ENCODE data around the gene NFATC4.

Gene NFATC4

DNA sequence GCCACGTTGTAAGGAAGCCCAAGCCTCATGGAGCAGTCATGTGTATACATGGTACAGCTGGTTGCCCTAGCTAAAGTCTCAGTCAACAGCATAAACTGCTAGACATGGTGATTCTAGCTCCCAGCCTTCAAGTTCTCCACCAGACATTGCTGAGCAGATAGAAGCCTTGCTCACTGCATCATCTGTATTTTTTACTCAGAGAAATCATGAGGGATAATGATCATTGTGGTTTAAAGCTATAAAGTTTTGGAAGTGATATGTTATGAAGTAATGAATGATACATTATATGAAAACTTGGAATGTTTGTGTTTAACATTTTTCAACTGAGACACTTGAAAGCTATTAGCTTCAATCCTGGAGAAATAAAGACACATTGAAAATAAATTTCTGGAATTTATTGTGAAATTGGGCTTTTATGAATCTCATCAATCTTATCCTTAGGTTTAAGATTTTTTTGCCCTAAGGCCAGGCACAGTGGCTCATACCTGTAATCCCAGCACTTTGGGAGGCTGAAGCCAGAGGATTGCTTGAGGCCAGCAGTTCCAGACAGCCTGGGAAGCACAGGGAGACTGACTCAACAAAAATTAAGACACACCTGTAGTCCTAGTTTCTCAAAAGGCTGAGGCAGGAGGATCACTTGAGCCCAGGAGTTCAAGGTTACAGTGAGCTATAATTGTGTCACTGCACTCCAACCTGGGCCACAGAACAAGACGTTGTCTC lies 5.6 kb upstream of the NFATC4 start:
- DNase-seq, result no peak
- TF ChIP-seq CTCF (IDR thresholded peaks at IDR 0.05; ENCODE audit: low read depth, low read length), result no peak
- no peaks in the 10 kb centered on the region for H3K27me3 ChIP-seq (ENCODE audit: insufficient read depth, low read depth, severe bottlenecking)
- H3K4me3 ChIP-seq (ENCODE audit: low read depth, low read length), result no peak overlapping the region
- H3K9me3 ChIP-seq (ENCODE audit: severe bottlenecking), result no peaks in the 10 kb centered on the region
- no peak overlapping the region for H3K27ac ChIP-seq
- no peaks in the 10 kb centered on the region for H3K36me3 ChIP-seq

GRCh38 chr14:24363401-24363800 lies 4.6 kb upstream of the NFATC4 start:
- Histone ChIP-seq H3K27me3 (ENCODE audit: insufficient read depth, low read depth, severe bottlenecking) (no peaks in the 10 kb centered on the region), H3K9me3 (ENCODE audit: severe bottlenecking) (no peaks in the 10 kb centered on the region), H3K4me3 (ENCODE audit: low read depth, low read length) (no peak overlapping the region), H3K36me3 (no peaks in the 10 kb centered on the region), H3K27ac (no peak overlapping the region)
- no peak for TF ChIP-seq CTCF (IDR thresholded peaks at IDR 0.05; ENCODE audit: low read depth, low read length)
- no peak for DNase-seq

GRCh38 chr14:24364841-24365240 lies 3.1 kb upstream of the NFATC4 start:
- no peak for TF ChIP-seq CTCF (IDR thresholded peaks at IDR 0.05; ENCODE audit: low read depth, low read length)
- Histone ChIP-seq H3K27me3 (ENCODE audit: insufficient read depth, low read depth, severe bottlenecking) (no peaks in the 10 kb centered on the region), H3K36me3 (no peaks in the 10 kb centered on the region; the same call in 1 of the 2 replicates), H3K4me3 (ENCODE audit: low read depth, low read length) (no peak overlapping the region), H3K27ac (no peak overlapping the region), H3K9me3 (ENCODE audit: severe bottlenecking) (no peaks in the 10 kb centered on the region)
- no peak for DNase-seq

- peak; percentile 92 for DNase-seq
- Histone ChIP-seq H3K4me3 (ENCODE audit: low read depth, low read length) (peak overlapping the region; percentile 80), H3K36me3 (no peaks in the 10 kb centered on the region; the same call in 1 of the 2 replicates), H3K9me3 (ENCODE audit: severe bottlenecking) (no peaks in the 10 kb centered on the region), H3K27me3 (ENCODE audit: insufficient read depth, low read depth, severe bottlenecking) (no peaks in the 10 kb centered on the region), H3K27ac (peak overlapping the region; percentile 94)
- peak; percentile 90 for TF ChIP-seq CTCF (IDR thresholded peaks at IDR 0.05; ENCODE audit: low read depth, low read length)
These were observed 2.2 kb upstream of the NFATC4 start for GRCh38 chr14:24365600-24366412.

GRCh38 chr14:24366413-24366720 lies 1.6 kb upstream of the NFATC4 start:
- DNase-seq, result no peak
- Histone ChIP-seq H3K27me3 (ENCODE audit: insufficient read depth, low read depth, severe bottlenecking) (no peaks in the 10 kb centered on the region), H3K27ac (peak overlapping the region; percentile 94), H3K4me3 (ENCODE audit: low read depth, low read length) (peak overlapping the region; percentile 80), H3K9me3 (ENCODE audit: severe bottlenecking) (no peaks in the 10 kb centered on the region), H3K36me3 (no peaks in the 10 kb centered on the region; the same call in 1 of the 2 replicates)
- no peak for TF ChIP-seq CTCF (IDR thresholded peaks at IDR 0.05; ENCODE audit: low read depth, low read length)
